Activated CD4-positive, CD25-positive, alpha-beta regulatory T cell treated with anti-CD3 and anti-CD28 coated beads, Interleukin-2, amount 50 U/mL, for 72 hours (primary cell): ENCODE results near the gene DDX19B.
"Not testable (repeated sequence)": the region's sequence is repeated elsewhere in the genome, so short reads cannot be mapped to it uniquely, and the experiment has no call there.

Experiments
- DNase-seq: peaks from one replicate; pipeline ENCODE4 v3.0.0; 2021

DDX19B gene

DNA sequence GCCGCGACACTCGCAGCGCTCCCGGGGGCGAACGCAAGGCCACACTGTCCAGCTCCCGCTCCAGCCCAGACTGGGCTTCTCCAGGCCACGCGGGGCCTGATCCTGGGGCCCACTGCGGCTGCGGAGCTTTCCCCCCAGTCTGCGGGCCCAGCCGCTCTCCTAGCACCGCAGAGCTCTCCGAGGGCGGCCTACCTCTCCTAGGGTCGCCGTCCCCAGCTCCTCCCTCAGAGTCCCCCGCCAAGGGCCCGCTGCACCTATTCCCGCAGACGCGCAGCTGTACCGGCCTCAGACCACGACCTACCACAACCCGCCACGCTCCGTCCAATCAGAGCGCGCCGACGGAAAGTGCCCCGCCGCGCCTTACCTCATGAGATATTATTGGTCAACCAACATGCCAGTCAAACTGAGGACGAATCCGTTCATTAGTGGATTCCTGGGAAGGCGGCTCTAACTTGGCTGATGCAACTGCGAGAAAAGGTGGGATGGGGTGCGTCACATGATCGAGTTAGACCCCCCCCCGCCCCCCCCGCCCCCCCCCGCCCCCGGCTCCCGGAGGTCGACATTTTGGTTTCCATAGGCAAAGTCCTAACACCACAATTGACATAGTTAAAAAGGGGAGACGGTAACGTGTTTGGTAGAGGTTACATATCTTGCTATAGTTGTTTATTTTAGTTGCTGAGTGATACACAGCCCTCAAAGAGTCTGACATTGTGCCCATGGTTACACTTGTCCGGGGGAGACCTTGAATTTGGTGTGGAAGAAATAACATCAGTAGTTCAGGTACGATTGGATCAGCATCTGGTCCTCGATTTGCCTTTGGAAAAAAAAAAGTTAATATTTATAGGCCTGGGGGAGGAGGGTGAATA, 9.5 kb upstream of the DDX19B start, which contains the start of gene AARS1:
AARS1 (minus strand) TSS at position 278 of the 866 bp plus-strand sequence. CDS start 6,743 bp downstream, outside the sequence.
- DNase-seq = peak; percentile 90

- no peak for DNase-seq
These were observed 8.0 kb upstream of the DDX19B start for GRCh38 chr16:70290949-70291519.

GRCh38 chr16:70292148-70292547, 6.8 kb upstream of the DDX19B start:
- DNase-seq = not testable (repeated sequence)

DNA sequence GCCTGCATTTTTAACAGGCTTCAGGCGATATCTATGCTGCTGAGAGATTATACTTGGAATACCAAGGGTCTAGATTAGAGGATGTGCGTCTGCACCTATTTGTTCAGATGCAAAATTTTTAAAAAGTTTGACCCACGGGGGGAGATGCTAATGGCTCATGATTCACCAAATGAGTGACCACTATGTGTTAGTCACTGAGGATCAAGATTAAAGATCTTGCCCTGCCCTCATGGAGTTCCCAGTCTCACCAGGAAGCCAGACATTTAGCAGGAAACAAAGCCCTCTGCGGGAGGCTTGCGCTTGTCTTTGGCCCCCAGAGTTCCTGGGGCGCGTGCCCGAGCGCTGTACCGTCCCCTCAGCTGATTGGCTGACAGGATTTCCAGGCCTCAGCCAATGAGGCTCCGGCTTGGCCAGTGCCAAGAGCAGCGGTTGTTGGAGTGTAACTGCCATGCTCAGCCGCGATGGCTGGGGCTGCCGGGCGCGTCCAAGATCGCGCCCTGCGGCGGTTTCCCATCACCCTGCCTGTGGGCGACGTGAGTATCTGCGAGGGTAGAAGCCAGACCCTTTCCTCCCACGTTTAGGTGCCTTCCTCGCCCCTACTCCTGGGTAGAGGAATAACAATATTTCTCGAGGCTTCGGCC, 4.5 kb upstream of the DDX19B start:
- no peak for DNase-seq

- no peak for DNase-seq
These were observed 3.4 kb upstream of the DDX19B start for GRCh38 chr16:70295634-70296033.

- no peak for DNase-seq
These were observed 2.1 kb downstream of the DDX19B start for GRCh38 chr16:70301121-70301520.

- no peak for DNase-seq
These were observed 3.8 kb downstream of the DDX19B start for GRCh38 chr16:70302745-70303144.

DNA sequence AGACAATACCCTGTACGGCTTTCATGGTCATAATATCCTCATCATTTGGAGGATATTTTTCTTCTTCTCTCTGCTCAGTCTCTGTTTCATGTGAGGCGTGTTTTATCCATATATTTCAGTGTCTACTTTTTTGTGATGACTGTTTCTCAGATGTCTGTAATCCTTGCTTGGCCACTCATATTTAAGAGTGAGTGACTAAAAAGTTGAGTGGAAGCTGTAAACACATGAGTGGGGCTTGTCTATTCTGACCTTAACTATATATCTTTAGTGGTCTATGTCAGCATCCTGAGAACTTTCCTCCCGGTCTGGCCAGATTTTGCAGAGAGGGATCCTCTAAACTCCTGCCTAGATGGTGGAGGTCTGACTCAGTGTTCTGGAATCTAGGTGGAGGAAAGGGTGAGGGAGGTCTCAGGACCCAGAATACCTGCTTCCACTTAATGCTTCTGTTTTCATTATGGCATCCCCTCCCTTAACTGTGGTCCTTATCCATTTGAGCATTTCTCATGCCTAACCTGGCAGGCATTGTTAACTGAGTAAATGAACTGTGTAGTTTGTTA, 6.0 kb downstream of the DDX19B start:
- no peak for DNase-seq

DNA sequence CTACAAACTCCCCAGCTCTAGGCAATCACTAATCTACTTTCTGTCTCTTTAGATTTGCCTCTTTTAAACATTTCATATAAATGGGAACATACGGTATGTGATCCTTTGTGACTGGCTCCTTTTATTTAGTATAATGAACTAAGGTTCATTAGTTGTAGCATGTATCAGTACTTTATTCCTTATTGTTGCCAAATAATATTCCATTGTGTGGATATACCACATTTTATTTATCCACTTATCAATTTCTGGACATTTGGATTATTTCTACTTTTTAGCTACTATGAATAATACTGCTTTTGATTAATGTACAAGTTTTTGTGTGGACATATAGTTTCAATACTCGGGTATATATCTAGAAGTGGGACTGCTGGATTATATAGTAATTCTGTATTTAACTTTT, 7.9 kb downstream of the DDX19B start:
- no peak for DNase-seq

DNA sequence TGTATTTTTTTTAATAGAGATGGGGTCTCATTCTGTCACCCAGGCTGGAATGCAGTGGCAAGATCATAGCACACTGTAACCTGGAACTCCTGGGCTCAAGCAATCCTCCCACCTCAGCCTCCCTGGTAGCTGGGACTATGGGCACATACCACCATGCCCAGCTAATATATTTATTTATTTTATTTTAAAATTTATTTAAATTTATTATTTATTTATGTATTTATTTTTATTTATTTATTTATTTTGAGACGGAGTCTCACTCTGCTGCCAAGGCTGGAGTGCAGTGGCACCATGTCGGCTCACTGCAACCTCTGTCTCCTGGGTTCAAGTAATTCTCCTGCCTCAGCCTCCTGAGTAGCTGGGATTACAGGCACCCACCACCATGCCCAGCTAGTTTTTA, 8.7 kb downstream of the DDX19B start:
- DNase-seq = not testable (repeated sequence)

DNA sequence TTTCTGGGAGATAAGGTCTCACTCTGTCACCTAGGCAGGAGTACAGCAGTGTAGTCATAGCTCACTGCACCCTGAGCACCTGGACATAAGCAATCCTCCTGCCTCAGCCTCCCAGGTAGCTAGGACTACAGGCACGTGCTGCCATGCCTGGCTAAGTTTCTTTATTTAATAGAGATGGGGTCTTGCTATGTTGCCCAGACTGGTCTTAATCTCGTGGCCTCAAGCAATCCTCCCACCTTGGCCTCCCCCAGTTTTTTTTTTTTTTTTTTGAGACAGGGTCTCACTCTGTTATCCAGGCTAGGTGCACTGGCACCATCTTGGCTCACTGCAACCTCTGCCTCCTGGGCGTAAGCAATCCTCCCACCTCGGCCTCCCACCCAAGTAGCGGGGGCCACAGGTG, 21.1 kb downstream of the DDX19B start:
- DNase-seq = no peak

DNA sequence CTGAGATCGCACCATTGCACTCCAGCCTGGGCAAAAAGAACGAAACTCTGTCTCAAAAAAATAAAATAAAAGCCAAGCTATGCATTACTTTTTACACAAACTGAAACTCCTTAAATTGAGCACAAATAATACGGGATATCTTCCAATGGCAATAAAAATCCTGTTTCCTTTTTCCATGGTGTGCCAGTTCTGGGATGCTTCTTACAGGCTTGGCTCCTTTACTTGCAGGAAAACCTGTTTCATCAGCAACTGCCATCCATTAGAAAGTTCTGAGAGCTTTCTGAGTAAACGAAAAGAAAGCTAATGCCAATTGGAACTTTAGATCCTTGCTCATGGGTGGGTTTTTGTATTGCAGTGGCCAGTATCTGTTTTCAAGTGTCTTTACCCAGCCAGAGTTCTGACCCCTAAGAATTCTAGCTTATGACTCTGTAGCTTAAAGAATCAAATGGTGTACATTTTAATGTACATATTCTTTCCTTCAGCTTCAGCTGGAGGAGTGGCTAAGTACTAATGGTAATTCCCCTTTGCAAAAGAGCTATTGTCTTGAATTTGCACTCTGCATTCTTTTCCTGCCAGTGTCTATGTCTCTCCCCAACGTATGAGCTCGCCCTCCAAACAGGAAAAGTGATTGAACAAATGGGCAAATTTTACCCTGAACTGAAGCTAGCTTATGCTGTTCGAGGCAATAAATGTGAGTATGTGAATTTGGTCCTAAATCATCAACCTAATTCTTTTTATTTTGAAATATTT, 26.2 kb downstream of the DDX19B start:
- DNase-seq = no peak

DNA sequence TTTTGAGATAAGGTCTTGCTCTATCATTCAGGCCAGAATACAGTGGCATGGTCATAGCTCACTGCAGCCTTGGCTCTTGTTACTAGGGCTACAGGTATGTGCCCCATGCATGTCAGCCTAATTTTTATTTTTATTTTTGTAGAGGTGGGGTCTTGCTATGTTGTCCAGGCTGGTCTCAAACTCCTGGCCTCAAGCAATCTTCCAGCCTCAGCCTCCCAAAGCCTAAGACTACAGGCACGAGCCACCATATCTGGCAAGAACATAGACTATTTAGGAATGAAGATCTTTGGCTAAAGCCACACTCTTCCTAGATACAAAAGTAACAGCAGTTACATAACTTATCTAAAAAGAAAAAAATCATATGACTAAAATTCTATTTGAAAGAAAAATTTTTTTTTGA, 32.1 kb downstream of the DDX19B start:
- no peak for DNase-seq

GRCh38 chr16:70331588-70332358, 32.8 kb downstream of the DDX19B start:
- no peak for DNase-seq

- not testable (repeated sequence) for DNase-seq
These were observed 33.7 kb downstream of the DDX19B start for GRCh38 chr16:70332728-70333127.

DNA sequence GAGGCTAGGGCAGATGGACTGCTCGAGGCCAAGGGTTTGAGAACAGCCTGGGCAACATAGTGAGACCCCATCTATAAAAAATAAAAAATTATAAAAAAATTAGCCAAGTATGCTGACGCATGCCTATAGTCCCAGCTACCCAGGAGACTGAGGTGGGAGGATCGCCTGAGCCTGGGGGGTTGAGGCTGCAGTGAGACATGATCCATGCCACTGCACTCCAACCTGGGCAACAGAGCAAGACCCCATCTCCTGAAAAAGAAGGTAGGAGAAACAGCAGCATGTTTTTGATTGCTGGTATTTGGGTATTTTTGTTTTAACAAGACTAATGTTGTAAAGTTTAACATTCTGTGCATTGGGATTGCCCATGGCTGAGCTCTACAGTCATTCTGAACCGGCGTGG, 38.8 kb downstream of the DDX19B start:
- no peak for DNase-seq

GRCh38 chr16:70341600-70341999, 42.6 kb downstream of the DDX19B start:
- no peak for DNase-seq

DNA sequence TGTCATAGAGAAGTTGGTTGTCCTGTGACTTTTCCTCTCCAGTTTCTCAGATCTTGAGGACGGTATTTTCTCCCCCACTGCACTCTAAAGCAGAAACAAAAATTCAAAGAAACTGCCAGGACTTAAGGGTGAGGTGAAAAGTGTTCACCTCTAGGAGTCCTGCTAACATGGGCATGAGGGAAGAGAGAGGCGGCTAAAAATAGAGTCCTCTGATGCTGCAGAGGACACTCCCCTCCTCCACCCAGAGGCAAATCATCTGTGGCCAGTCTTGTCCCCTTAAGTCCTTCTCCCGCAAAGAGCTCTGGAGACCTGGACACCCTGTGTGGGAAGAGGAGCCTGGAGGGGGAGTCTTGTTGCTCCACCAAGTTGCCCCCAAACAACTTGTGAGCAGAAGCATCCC, 43.0 kb downstream of the DDX19B start:
- no peak for DNase-seq

DNA sequence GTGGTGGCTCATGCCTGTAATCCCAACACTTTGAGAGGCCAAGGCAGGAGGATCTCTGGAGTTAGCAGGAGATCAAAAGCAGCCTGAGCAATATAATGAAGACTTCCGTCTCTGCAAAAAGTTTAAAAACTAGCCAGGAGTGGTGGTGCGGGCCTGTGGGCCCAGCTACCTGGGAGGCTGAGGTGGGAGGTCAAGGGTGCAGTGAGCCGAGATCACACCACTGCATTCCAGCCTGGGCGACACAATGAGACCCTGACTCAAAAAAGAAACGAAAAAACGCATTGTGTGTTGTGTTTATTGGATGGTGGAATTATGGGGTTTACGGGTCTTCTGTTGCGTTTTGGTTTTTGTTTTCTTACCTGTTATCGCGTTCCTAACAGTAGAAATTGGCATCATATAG, 46.9 kb downstream of the DDX19B start:
- DNase-seq = no peak

- DNase-seq = no peak
These were observed 50.0 kb downstream of the DDX19B start for GRCh38 chr16:70348991-70349390.

GRCh38 chr16:70349783-70350182, 50.8 kb downstream of the DDX19B start:
- DNase-seq = no peak

GRCh38 chr16:70359552-70359951, 60.6 kb downstream of the DDX19B start:
- no peak for DNase-seq
